CD14-positive monocyte (primary cell): ENCODE data around the gene DNAL1. TPM values are rescaled to one million over a fixed set of nuclear protein-coding genes. Genes with fewer than 3 reads are reported as not detected.

ENCODE experiments used
- DNase-seq, 3 donors: peaks; one replicate each; pipeline ENCODE4 v3.0.0-alpha.2; 2011 to 2022
- H2AFZ ChIP-seq: 2 replicates; pipeline ENCODE4 v1.6.0; 2012; ENCODE audit warnings: mild to moderate bottlenecking, low read depth, low read length, inconsistent platforms; ENCODE audit not compliant: insufficient read depth, poor library complexity, severe bottlenecking
- H3K27ac ChIP-seq, 2 donors: 1 replicate in 1 of 2; 2 replicates in 1 of 2; pipeline ENCODE4 v1.5.1; 2012 to 2013; ENCODE audit warnings: low read length in 2 of 2, control low read depth in 1 of 2, inconsistent platforms in 1 of 2, low read depth in 1 of 2, mild to moderate bottlenecking in 1 of 2
- H3K27me3 ChIP-seq, 2 donors: one replicate each; pipeline versions ENCODE4 v1.6.0 to v1.6.1; 2011 to 2013; ENCODE audit warnings: low read length in 2 of 2; ENCODE audit not compliant: control insufficient read depth in 2 of 2, insufficient read depth in 2 of 2
- H3K36me3 ChIP-seq, 2 donors: replicated peaks in 1 of 2; 1 replicate in 1 of 2; 2 replicates in 1 of 2; pipeline versions ENCODE4 v1.5.1 to v1.6.1; 2012 to 2013; ENCODE audit warnings: low read length in 2 of 2, control low read depth in 1 of 2, inconsistent platforms in 1 of 2, mild to moderate bottlenecking in 1 of 2; ENCODE audit not compliant: insufficient read depth in 2 of 2, control insufficient read depth in 1 of 2
- H3K4me1 ChIP-seq, 2 donors: 1 replicate in 1 of 2; 2 replicates in 1 of 2; pipeline versions ENCODE4 v1.5.1 to v1.6.1; 2012 to 2013; ENCODE audit warnings: low read length in 2 of 2, control low read depth in 1 of 2, inconsistent platforms in 1 of 2, mild to moderate bottlenecking in 1 of 2, moderate library complexity in 1 of 2; ENCODE audit not compliant: insufficient read depth in 2 of 2, control insufficient read depth in 1 of 2
- H3K4me2 ChIP-seq: replicated peaks from 2 replicates; pipeline ENCODE3; 2012; ENCODE audit warnings: low read length, moderate library complexity, mild to moderate bottlenecking; ENCODE audit not compliant: poor library complexity, severe bottlenecking; ENCODE audit errors: extremely low read depth
- H3K4me3 ChIP-seq, 3 experiments: fragments of 200-600 bp in 1 of 3; sonication (generic) in 1 of 3; replicated peaks in 1 of 3; 1 replicate in 2 of 3; 2 replicates in 1 of 3; pipeline ENCODE4 v1.5.1; 2011 to 2013; ENCODE audit warnings: low read length in 3 of 3, mild to moderate bottlenecking in 3 of 3, control low read depth in 2 of 3, low read depth in 2 of 3, inconsistent platforms in 1 of 3, moderate library complexity in 1 of 3
- H3K79me2 ChIP-seq: 2 replicates; pipeline ENCODE4 v1.6.0; 2012; ENCODE audit warnings: mild to moderate bottlenecking, control low read depth, inconsistent platforms, low read length, moderate library complexity; ENCODE audit not compliant: insufficient read depth
- H3K9ac ChIP-seq: 2 replicates; pipeline ENCODE4 v1.6.0; 2017; ENCODE audit warnings: low read length, mild to moderate bottlenecking; ENCODE audit not compliant: insufficient read depth, poor library complexity, severe bottlenecking
- H3K9me3 ChIP-seq, 2 donors: replicated peaks in 1 of 2; 1 replicate in 1 of 2; 2 replicates in 1 of 2; pipeline versions ENCODE4 v1.5.1 to v1.6.1; 2012 to 2013; ENCODE audit warnings: low read length in 2 of 2, control low read depth in 1 of 2; ENCODE audit not compliant: control insufficient read depth in 1 of 2, insufficient read depth in 1 of 2
- H4K20me1 ChIP-seq: 2 replicates; pipeline ENCODE4 v1.6.0; 2012; ENCODE audit warnings: mild to moderate bottlenecking, low read length, control low read depth, moderate library complexity; ENCODE audit not compliant: insufficient read depth
- H3K27ac Mint-ChIP-seq, 7 donors: one replicate each; pipeline ENCODE4 v1.8.0; 2020; ENCODE audit warnings: mild to moderate bottlenecking in 7 of 7, mixed read lengths in 7 of 7, moderate library complexity in 6 of 7, inconsistent platforms in 2 of 7
- H3K27me3 Mint-ChIP-seq, 3 donors: one replicate each; pipeline ENCODE4 v1.8.0; 2021 to 2022; ENCODE audit warnings: low read depth in 3 of 3, mild to moderate bottlenecking in 3 of 3, mixed read lengths in 3 of 3, moderate library complexity in 3 of 3, inconsistent platforms in 1 of 3
- H3K36me3 Mint-ChIP-seq, 2 donors: one replicate each; pipeline ENCODE4 v1.8.0; 2020; ENCODE audit warnings: mixed read lengths in 2 of 2, inconsistent platforms in 1 of 2, mild to moderate bottlenecking in 1 of 2
- H3K4me1 Mint-ChIP-seq: one replicate; pipeline ENCODE4 v1.8.0; 2020; ENCODE audit warnings: mild to moderate bottlenecking, mixed read lengths
- H3K4me3 Mint-ChIP-seq, 2 donors: one replicate each; pipeline ENCODE4 v1.8.0; 2020; ENCODE audit warnings: mild to moderate bottlenecking in 2 of 2, mixed read lengths in 2 of 2, moderate library complexity in 1 of 2
- H3K9me3 Mint-ChIP-seq, 7 donors: one replicate each; pipeline ENCODE4 v1.8.0; 2020 to 2022; ENCODE audit warnings: mixed read lengths in 7 of 7, mild to moderate bottlenecking in 6 of 7, moderate library complexity in 6 of 7, inconsistent platforms in 2 of 7
- WGBS: methylation state at CpG from one replicate; pipeline ENCODE4 v1.1.5; 2013; ENCODE audit warnings: missing lambda C conversion rate; ENCODE audit not compliant: insufficient coverage; 5-methylcytosine and 5-hydroxymethylcytosine counted together
- intact Hi-C, 2 donors: fragments of 100-400 bp; cut with micrococcal nuclease; formaldehyde crosslinking; loops; one replicate each; pipeline versions ENCODE4 v1.15.0 to v1.15.1; 2023
- polyA plus RNA-seq, 3 donors: library from polyadenylated mRNA; depleted of rRNA in 1 of 3; unstranded in 2 of 3; stranded (reverse) in 1 of 3; fragments of 300-500 nt in 2 of 3; fragments of >200 nt in 1 of 3; fragmentation: Illumina TruSeq in 2 of 3; gene quantifications; 1 replicate in 2 of 3; 2 replicates in 1 of 3; pipeline ENCODE4 v1.2.3, GENCODE V29; 2012 to 2021
- TF ChIP-seq, protein P1 (sequence below): fragments of 200-600 bp; IDR thresholded peaks from one replicate; pipeline ENCODE4 v1.8.0; 2022; ENCODE audit warnings: antibody characterized with exemption, mild to moderate bottlenecking

DNAL1 gene
- polyA plus RNA-seq, 3 donors, result 0.68 to 3.4 (median 2.0) TPM

DNA sequence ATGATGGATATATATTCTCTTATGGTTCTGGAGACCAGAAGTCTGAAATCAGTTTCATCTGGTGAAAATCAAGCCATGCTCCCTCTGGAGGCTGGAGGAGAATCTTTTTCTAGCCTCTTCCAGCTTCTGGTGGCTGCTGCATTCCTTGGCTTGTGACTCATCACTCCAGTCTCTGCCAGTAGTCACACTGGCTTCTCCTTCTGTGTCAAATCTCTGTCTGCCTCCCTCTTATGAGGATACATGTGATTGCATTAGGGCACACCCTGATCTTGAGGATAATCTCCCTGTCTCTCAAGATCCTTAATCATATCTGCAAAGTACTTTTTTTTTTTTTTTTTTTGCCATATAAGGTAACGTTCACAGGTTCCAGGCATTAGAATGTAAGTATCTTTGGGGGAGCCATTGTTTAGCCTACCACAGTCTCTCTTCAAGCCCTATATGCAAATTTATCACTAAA, 17.7 kb downstream of the DNAL1 start:
- Mint-ChIP-seq H3K4me3 (no peak overlapping the region), H3K27me3 (no peaks in the 10 kb centered on the region), H3K4me1 (no peaks in the 10 kb centered on the region), H3K9me3 (no peaks in the 10 kb centered on the region), H3K36me3 (peaks cover 0 to 5% of the 10 kb centered on the region in 2 donors), H3K27ac (no peak overlapping the region)
- Histone ChIP-seq H3K27ac (no peak overlapping the region), H3K36me3 (no peaks in the 10 kb centered on the region), H3K4me1 (no peaks in the 10 kb centered on the region), H3K9me3 (no peaks in the 10 kb centered on the region), H3K79me2 (no peaks in the 10 kb centered on the region), H2AFZ (no peak overlapping the region), H3K9ac (no peak overlapping the region), H3K4me2 (no peak overlapping the region), H4K20me1 (no peaks in the 10 kb centered on the region), H3K4me3 (no peak overlapping the region), H3K27me3 (no peaks in the 10 kb centered on the region)
- peak in 1 of 3 donors; percentile 8 for DNase-seq
- TF ChIP-seq, protein P1, sequence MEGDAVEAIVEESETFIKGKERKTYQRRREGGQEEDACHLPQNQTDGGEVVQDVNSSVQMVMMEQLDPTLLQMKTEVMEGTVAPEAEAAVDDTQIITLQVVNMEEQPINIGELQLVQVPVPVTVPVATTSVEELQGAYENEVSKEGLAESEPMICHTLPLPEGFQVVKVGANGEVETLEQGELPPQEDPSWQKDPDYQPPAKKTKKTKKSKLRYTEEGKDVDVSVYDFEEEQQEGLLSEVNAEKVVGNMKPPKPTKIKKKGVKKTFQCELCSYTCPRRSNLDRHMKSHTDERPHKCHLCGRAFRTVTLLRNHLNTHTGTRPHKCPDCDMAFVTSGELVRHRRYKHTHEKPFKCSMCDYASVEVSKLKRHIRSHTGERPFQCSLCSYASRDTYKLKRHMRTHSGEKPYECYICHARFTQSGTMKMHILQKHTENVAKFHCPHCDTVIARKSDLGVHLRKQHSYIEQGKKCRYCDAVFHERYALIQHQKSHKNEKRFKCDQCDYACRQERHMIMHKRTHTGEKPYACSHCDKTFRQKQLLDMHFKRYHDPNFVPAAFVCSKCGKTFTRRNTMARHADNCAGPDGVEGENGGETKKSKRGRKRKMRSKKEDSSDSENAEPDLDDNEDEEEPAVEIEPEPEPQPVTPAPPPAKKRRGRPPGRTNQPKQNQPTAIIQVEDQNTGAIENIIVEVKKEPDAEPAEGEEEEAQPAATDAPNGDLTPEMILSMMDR, result no peak
- whole genome bisulfite sequencing, result no CpG with 5 or more reads among the region's 1 CpG
- intact Hi-C loops, result no loop called here

DNA sequence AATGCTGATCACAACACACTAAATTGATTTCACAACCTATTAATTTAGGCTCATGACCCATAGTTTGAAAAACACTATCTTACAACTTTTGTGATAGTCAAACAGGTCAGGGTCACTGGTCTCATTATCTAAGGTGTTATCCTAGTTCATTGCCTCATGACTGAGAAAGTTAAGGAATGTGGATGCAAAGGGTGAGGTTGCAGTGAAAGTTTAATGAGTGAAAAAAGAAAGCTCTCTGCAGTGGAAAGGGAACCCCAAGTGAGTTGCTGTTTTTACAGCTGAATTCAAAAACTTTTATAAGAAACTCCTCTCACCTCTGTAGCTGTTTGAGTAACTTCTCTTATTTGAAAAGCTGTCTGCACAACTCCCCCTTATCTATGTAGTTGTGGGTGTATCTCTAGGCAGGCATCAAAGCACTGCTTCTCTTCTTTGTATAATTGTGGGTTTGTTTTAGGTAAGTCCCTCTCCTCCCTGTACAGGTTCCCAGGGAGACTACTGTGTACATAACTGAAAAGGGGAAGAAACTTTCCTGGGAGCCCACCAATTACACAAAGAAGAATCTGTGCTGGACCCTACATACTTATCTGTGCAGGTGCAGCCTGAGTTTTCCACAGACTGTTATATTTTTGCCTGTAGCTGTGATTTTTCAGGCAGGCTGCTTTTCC, 18.9 kb downstream of the DNAL1 start:
- intact Hi-C loops, result no loop called here
- Mint-ChIP-seq H3K4me1 (no peaks in the 10 kb centered on the region), H3K9me3 (no peaks in the 10 kb centered on the region), H3K27me3 (no peaks in the 10 kb centered on the region), H3K27ac (no peak overlapping the region), H3K36me3 (no peaks in the 10 kb centered on the region), H3K4me3 (no peak overlapping the region)
- no peak overlapping the region for H2AFZ ChIP-seq
- H3K9ac ChIP-seq, result no peak overlapping the region
- H3K4me1 ChIP-seq, result no peaks in the 10 kb centered on the region
- no peak overlapping the region for H3K27ac ChIP-seq
- DNase-seq, result no peak
- no peaks in the 10 kb centered on the region for H3K79me2 ChIP-seq
- TF ChIP-seq, protein P1, result no peak
- H3K36me3 ChIP-seq, result no peaks in the 10 kb centered on the region
- no peak overlapping the region for H3K4me3 ChIP-seq
- no peaks in the 10 kb centered on the region for H3K9me3 ChIP-seq
- no peaks in the 10 kb centered on the region for H3K27me3 ChIP-seq
- H4K20me1 ChIP-seq, result no peaks in the 10 kb centered on the region
- H3K4me2 ChIP-seq, result no peak overlapping the region
